SK-N-MC (cell line): ENCODE measurements around the gene ZNF264.
"Not testable (repeated sequence)": the region's sequence is repeated elsewhere in the genome, so short reads cannot be mapped to it uniquely, and the experiment has no call there.

ENCODE experiments used
- EZH2 ChIP-seq: fragments of 200-600 bp; sonication (generic); IDR thresholded peaks from one replicate; pipeline ENCODE4 v1.6.1; 2017; ENCODE audit warnings: antibody characterized with exemption
- FOXP2 ChIP-seq: optimal IDR thresholded peaks from 2 replicates; pipeline ENCODE3; 2011; ENCODE audit warnings: mild to moderate bottlenecking, moderate library complexity; ENCODE audit not compliant: insufficient read depth; ENCODE audit errors: extremely low read length, control extremely low read depth
- POLR2AphosphoS5 ChIP-seq: IDR thresholded peaks from 2 replicates; pipeline ENCODE4 v1.6.1; 2012; ENCODE audit warnings: mild to moderate bottlenecking, low read depth, low read length, borderline replicate concordance

GRCh38 chr19:57253767-57254166 lies 62.5 kb downstream of the ZNF264 start:
- not testable (repeated sequence) for TF ChIP-seq EZH2, POLR2AphosphoS5, FOXP2
